GM10248 (cell line): Measurements from ENCODE around the gene TOR1AIP1.

Experiments
- CTCF ChIA-PET: fragments of 300-600 bp; sonication (Branson Sonifier 250); formaldehyde crosslinking; extraction: SDS; loops from one replicate; lab custom pipeline; 2021; ENCODE audit warnings: antibody characterized with exemption; lab: Yijun Ruan, JAX
- POLR2A ChIA-PET: fragments of 350-650 bp; sonication (Branson Sonifier 250); formaldehyde crosslinking; extraction: SDS; loops from one replicate; lab custom pipeline; 2020; ENCODE audit warnings: antibody characterized with exemption; lab: Yijun Ruan, JAX
- DNase-seq: peaks from one replicate; pipeline ENCODE4 v3.0.0; 2012; ENCODE audit errors: extremely low spot score
- TF ChIP-seq, protein P1 (sequence below): IDR thresholded peaks from 2 replicates; pipeline ENCODE4 v1.5.1; 2012; ENCODE audit warnings: mild to moderate bottlenecking, low read depth; ENCODE audit errors: extremely low read depth, missing control alignments, control extremely low read depth

TOR1AIP1 gene

DNA sequence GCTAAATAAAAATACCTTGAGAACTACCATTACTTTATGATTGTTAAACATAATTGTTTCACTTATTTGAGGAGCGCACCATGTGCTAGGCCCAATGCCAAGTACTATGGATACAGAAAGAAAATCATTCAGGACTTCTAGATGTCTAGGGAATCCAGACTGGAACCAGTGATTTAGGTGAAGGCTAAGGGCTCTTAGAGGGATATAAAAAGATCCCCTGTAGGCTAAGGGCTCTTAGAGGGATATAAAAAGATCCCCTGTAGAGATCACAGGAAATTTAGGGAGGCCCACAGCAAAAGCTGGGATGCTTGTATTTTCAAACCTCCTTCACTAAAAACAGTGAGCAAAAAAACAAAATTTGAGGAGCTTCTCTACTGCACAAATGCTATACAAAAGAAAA is 11.2 kb upstream of the TOR1AIP1 start:
- POLR2A ChIA-PET, result no interaction called here
- TF ChIP-seq, protein P1, sequence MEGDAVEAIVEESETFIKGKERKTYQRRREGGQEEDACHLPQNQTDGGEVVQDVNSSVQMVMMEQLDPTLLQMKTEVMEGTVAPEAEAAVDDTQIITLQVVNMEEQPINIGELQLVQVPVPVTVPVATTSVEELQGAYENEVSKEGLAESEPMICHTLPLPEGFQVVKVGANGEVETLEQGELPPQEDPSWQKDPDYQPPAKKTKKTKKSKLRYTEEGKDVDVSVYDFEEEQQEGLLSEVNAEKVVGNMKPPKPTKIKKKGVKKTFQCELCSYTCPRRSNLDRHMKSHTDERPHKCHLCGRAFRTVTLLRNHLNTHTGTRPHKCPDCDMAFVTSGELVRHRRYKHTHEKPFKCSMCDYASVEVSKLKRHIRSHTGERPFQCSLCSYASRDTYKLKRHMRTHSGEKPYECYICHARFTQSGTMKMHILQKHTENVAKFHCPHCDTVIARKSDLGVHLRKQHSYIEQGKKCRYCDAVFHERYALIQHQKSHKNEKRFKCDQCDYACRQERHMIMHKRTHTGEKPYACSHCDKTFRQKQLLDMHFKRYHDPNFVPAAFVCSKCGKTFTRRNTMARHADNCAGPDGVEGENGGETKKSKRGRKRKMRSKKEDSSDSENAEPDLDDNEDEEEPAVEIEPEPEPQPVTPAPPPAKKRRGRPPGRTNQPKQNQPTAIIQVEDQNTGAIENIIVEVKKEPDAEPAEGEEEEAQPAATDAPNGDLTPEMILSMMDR, result no peak
- CTCF ChIA-PET, result interaction anchor here (1.2 to 9.1 kb wide), 3 partner anchors 32 to 307 kb away, joined by 3 to 163 read pairs (median 5); no protein-coding TSS in a partner anchor
- DNase-seq, result no peak

DNA sequence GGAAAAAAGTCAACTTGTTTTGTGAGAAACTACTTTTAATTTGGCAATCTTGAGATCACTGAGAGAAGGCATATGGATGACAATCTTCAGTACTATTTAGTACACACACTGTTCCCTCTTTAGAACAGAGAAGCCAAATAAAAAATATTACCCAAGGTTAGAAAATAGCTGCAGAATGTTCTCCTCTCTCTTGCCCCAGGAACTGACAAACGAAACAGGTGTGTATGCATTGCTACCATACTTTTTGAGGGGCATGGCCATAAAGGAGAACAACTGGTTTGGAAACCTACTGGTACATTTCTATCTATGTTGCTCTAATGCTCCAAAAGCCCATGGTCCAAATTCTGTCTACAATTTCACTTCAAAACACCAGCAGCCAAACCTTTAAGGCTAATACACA is 10.1 kb upstream of the TOR1AIP1 start:
- DNase-seq, result no peak
- CTCF ChIA-PET, result interaction anchor here (1.7 to 9.1 kb wide), 2 partner anchors 297 to 306 kb away, joined by 5 to 163 read pairs; no protein-coding TSS in a partner anchor
- POLR2A ChIA-PET, result interaction anchor here (1.5 kb wide), 1 partner anchor 12 kb away, joined by 4 read pairs; no protein-coding TSS in a partner anchor
- TF ChIP-seq, protein P1, result no peak

DNA sequence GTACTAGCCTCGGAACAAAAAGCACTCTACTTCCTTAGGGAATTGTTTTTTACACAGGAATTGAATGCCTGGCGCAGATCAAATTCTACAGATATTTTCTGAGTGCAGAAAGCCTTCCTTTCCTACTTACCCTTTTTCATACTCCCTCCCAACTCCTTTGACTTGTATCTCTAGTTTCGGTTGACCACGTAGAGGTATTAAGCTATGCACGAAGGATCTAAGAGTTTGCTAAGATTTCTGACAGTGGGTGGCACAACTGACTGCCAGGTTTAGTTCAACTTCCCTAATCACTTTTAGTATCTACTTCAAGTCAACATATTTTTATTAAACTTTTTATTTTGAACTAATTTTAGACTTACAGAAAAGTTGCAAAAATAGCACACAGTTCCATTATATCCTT is 9.5 kb upstream of the TOR1AIP1 start:
- CTCF ChIA-PET, result interaction anchor here (1.7 to 9.1 kb wide), 2 partner anchors 296 to 305 kb away, joined by 5 to 163 read pairs; no protein-coding TSS in a partner anchor
- POLR2A ChIA-PET, result interaction anchor here (1.5 kb wide), 1 partner anchor 11 kb away, joined by 4 read pairs; no protein-coding TSS in a partner anchor
- TF ChIP-seq, protein P1, result no peak
- DNase-seq, result no peak

DNA sequence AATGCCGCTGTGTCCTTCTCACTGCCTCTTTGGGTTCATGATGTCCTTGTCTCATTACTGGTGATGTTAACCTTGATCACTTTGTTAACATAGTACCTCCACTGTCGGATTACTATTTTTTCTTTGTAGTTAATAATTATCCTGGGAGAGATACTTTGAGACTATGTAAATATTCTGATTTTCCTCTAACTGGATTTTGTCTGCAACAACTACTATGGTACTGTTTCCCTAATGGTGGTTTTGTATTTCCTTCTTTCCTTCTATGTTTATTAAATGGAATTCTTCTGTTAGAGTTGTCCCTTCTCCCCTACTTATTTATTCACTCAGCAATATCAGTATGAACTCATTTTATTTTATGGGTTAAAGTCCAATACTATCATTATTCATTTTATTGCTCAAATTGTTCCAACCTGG is 8.6 kb upstream of the TOR1AIP1 start:
- no peak for DNase-seq
- ChIA-PET POLR2A (no interaction called here), CTCF (no interaction called here)
- TF ChIP-seq, protein P1, result no peak

DNA sequence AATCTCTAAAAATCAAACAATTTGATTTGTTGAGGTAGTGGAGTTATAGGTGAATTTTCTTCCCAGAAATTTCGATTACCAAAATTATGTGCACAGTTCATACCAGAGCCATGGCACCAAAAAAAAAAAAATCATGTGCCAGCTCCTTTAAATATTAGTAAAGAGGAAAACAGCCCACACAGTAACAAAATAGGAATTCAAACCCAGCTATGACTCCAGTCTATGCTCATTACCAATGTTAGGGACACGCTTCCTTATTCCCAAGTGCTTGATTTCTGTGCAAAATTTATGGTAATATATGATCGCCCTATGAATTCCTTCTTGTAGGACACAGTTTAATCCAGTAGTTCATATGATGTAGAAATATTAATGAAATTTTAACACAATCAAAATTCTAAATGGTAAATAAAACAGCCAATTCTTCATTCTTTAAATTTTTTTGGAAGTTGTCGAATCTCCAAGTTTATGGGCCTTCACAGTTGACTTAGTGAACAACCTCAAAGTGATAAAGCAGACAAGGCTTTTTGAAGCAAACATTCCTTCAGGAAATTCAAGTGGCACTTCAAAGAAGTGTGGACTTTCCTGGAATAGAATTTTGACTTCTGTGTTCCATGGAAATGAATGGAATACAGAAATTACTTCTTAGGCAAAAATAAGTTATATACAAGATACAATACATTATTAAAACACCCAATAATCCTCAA is 6.3 kb upstream of the TOR1AIP1 start:
- no peak for DNase-seq
- ChIA-PET CTCF (interaction anchor here (1.0 to 1.5 kb wide), 3 partner anchors 8 to 36 kb away, joined by 3 to 11 read pairs (median 3); no protein-coding TSS in a partner anchor), POLR2A (no interaction called here)
- TF ChIP-seq, protein P1, result no peak

DNA sequence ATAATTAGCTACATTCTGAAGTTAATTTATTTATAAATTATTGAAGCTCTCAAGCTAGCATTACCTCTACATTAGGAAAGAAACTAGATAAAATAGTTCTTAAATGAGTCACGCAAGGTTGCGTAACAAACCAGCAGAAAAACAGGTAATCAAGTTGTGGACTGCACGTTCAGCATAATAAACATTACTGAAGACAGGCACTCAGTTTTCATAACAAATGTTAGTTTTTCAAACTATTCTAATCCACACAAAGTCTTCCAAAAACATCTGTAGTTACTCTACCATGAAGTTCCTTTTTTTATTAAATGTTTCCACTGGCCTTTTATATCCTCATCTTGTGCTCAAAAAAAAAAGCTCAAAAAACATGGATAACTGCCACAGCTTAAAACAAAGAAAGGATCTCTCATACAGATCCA is 5.8 kb upstream of the TOR1AIP1 start:
- CTCF ChIA-PET, result interaction anchor here (1.0 to 1.5 kb wide), 2 partner anchors 9 to 35 kb away, joined by 3 to 11 read pairs; no protein-coding TSS in a partner anchor
- no peak for DNase-seq
- TF ChIP-seq, protein P1, result no peak
- POLR2A ChIA-PET, result no interaction called here
